IPS-20b (cell line): Measurements from ENCODE around the gene PXDN.
A peak's percentile ranks its signal among the peaks of the same experiment; 100 is the strongest.

Source experiments
- H3K27ac ChIP-seq: one replicate; pipeline ENCODE4 v1.5.1; 2013; ENCODE audit warnings: low read length
- H3K27me3 ChIP-seq: 2 replicates; pipeline ENCODE4 v1.6.1; 2013; ENCODE audit warnings: mild to moderate bottlenecking, low read length, inconsistent platforms; ENCODE audit not compliant: insufficient read depth
- H3K36me3 ChIP-seq: 2 replicates; pipeline ENCODE4 v1.6.1; 2013; ENCODE audit warnings: low read depth, mild to moderate bottlenecking, inconsistent platforms, low read length, moderate library complexity; ENCODE audit not compliant: insufficient read depth
- H3K4me1 ChIP-seq: 2 replicates; pipeline ENCODE4 v1.6.1; 2013; ENCODE audit warnings: mild to moderate bottlenecking, control low read depth, inconsistent platforms, low read length, moderate library complexity; ENCODE audit not compliant: insufficient read depth
- H3K4me3 ChIP-seq: 2 replicates; pipeline ENCODE4 v1.5.1; 2013; ENCODE audit warnings: mild to moderate bottlenecking, low read length, inconsistent platforms
- H3K9ac ChIP-seq: 2 replicates; pipeline ENCODE4 v1.6.1; 2013; ENCODE audit warnings: low read depth, mild to moderate bottlenecking, inconsistent platforms, low read length, moderate library complexity
- H3K9me3 ChIP-seq: 2 replicates; pipeline ENCODE4 v1.6.1; 2013; ENCODE audit warnings: mild to moderate bottlenecking, low read depth, low read length, inconsistent platforms; ENCODE audit not compliant: insufficient read depth

The PXDN gene

GRCh38 chr2:1744446-1745170 lies at the start of gene PXDN:
Gene PXDN, minus strand, starts transcription at chr2:1744515. Its CDS starts 60 bp downstream, at chr2:1744455.
- peak within 1 kb of the TSS; percentile 82; the same call in 1 of the 2 replicates for H3K9ac ChIP-seq
- H3K36me3 ChIP-seq: no peaks in the 10 kb centered on the region
- H3K27ac ChIP-seq: peak within 1 kb of the TSS; percentile 49
- H3K4me3 ChIP-seq: peak within 1 kb of the TSS; percentile 89
- H3K27me3 ChIP-seq: peaks cover 46% of the 10 kb centered on the region
- H3K9me3 ChIP-seq: no peaks in the 10 kb centered on the region
- peaks cover 8% of the 10 kb centered on the region for H3K4me1 ChIP-seq

GRCh38 chr2:1793868-1794445 lies 49.6 kb upstream of the PXDN start:
- H3K4me1 ChIP-seq: no peaks in the 10 kb centered on the region
- H3K4me3 ChIP-seq: no peak overlapping the region
- no peaks in the 10 kb centered on the region for H3K27me3 ChIP-seq
- no peaks in the 10 kb centered on the region for H3K36me3 ChIP-seq
- no peak overlapping the region for H3K9ac ChIP-seq
- no peaks in the 10 kb centered on the region for H3K9me3 ChIP-seq
- no peak overlapping the region for H3K27ac ChIP-seq

GRCh38 chr2:1793001-1793867 lies 48.9 kb upstream of the PXDN start:
- H3K9ac ChIP-seq: no peak overlapping the region
- H3K9me3 ChIP-seq: no peaks in the 10 kb centered on the region
- no peaks in the 10 kb centered on the region for H3K36me3 ChIP-seq
- H3K27me3 ChIP-seq: no peaks in the 10 kb centered on the region
- H3K27ac ChIP-seq: no peak overlapping the region
- H3K4me1 ChIP-seq: peaks cover 4% of the 10 kb centered on the region; the same call in 1 of the 2 replicates
- no peak overlapping the region for H3K4me3 ChIP-seq

- peaks cover 4% of the 10 kb centered on the region; the same call in 1 of the 2 replicates for H3K4me1 ChIP-seq
- no peaks in the 10 kb centered on the region for H3K27me3 ChIP-seq
- no peak overlapping the region for H3K9ac ChIP-seq
- no peak overlapping the region for H3K27ac ChIP-seq
- no peak overlapping the region for H3K4me3 ChIP-seq
- no peaks in the 10 kb centered on the region for H3K9me3 ChIP-seq
- H3K36me3 ChIP-seq: no peaks in the 10 kb centered on the region
Observed at GRCh38 chr2:1791685-1792435, 47.5 kb upstream of the PXDN start.

- no peaks in the 10 kb centered on the region for H3K27me3 ChIP-seq
- H3K4me1 ChIP-seq: peaks cover 4% of the 10 kb centered on the region; the same call in 1 of the 2 replicates
- H3K9me3 ChIP-seq: no peaks in the 10 kb centered on the region
- no peaks in the 10 kb centered on the region for H3K36me3 ChIP-seq
- no peak overlapping the region for H3K9ac ChIP-seq
- H3K4me3 ChIP-seq: no peak overlapping the region
- no peak overlapping the region for H3K27ac ChIP-seq
Observed at GRCh38 chr2:1791006-1791605, 46.8 kb upstream of the PXDN start.

- H3K4me3 ChIP-seq: no peak overlapping the region
- H3K4me1 ChIP-seq: peaks cover 4% of the 10 kb centered on the region; the same call in 1 of the 2 replicates
- H3K27me3 ChIP-seq: no peaks in the 10 kb centered on the region
- H3K27ac ChIP-seq: no peak overlapping the region
- no peaks in the 10 kb centered on the region for H3K36me3 ChIP-seq
- H3K9ac ChIP-seq: no peak overlapping the region
- no peaks in the 10 kb centered on the region for H3K9me3 ChIP-seq
Observed at GRCh38 chr2:1790473-1790872, 46.2 kb upstream of the PXDN start.

- no peak overlapping the region for H3K9ac ChIP-seq
- no peaks in the 10 kb centered on the region for H3K9me3 ChIP-seq
- H3K4me1 ChIP-seq: peaks cover 4% of the 10 kb centered on the region; the same call in 1 of the 2 replicates
- H3K4me3 ChIP-seq: no peak overlapping the region
- no peaks in the 10 kb centered on the region for H3K27me3 ChIP-seq
- no peaks in the 10 kb centered on the region for H3K36me3 ChIP-seq
- no peak overlapping the region for H3K27ac ChIP-seq
Observed at GRCh38 chr2:1789610-1790009, 45.3 kb upstream of the PXDN start.

- no peak overlapping the region for H3K4me3 ChIP-seq
- no peaks in the 10 kb centered on the region for H3K9me3 ChIP-seq
- H3K27me3 ChIP-seq: no peaks in the 10 kb centered on the region
- no peak overlapping the region for H3K9ac ChIP-seq
- peaks cover 4% of the 10 kb centered on the region; the same call in 1 of the 2 replicates for H3K4me1 ChIP-seq
- H3K27ac ChIP-seq: no peak overlapping the region
- no peaks in the 10 kb centered on the region for H3K36me3 ChIP-seq
Observed at GRCh38 chr2:1788478-1788959, 44.2 kb upstream of the PXDN start.

GRCh38 chr2:1787755-1788477 lies 43.6 kb upstream of the PXDN start:
- Histone ChIP-seq H3K27ac (no peak overlapping the region), H3K9me3 (no peaks in the 10 kb centered on the region), H3K27me3 (no peaks in the 10 kb centered on the region), H3K4me1 (peaks cover 4% of the 10 kb centered on the region; the same call in 1 of the 2 replicates), H3K36me3 (no peaks in the 10 kb centered on the region), H3K4me3 (no peak overlapping the region), H3K9ac (no peak overlapping the region)

- H3K9me3 ChIP-seq: no peaks in the 10 kb centered on the region
- no peak overlapping the region for H3K27ac ChIP-seq
- H3K27me3 ChIP-seq: no peaks in the 10 kb centered on the region
- H3K9ac ChIP-seq: no peak overlapping the region
- no peaks in the 10 kb centered on the region for H3K36me3 ChIP-seq
- H3K4me3 ChIP-seq: no peak overlapping the region
- H3K4me1 ChIP-seq: peaks cover 4% of the 10 kb centered on the region; the same call in 1 of the 2 replicates
Observed at GRCh38 chr2:1784986-1785617, 40.8 kb upstream of the PXDN start.
